Activated naive CD8-positive, alpha-beta T cell treated with anti-CD3 and anti-CD28 coated beads, Interleukin-2, amount 50 U/mL, for 16 hours (primary cell): ENCODE results near the gene MISFA.
"Not testable (repeated sequence)": the region's sequence is repeated elsewhere in the genome, so short reads cannot be mapped to it uniquely, and the experiment has no call there.

Experiments used
- DNase-seq: peaks from one replicate; pipeline ENCODE4 v3.0.0-alpha.2; 2020; ENCODE audit warnings: low read depth, low spot score

Gene MISFA

GRCh38 chr11:18599739-18600230, at the start of gene MISFA:
Gene MISFA (plus strand): TSS chr11:18599789. CDS start chr11:18599929, 140 bp downstream.
- no peak for DNase-seq

- DNase-seq, result no peak
Observed at GRCh38 chr11:18563090-18563730, 36.4 kb upstream of the MISFA start.

GRCh38 chr11:18564149-18564548, 35.4 kb upstream of the MISFA start:
- no peak for DNase-seq

DNA sequence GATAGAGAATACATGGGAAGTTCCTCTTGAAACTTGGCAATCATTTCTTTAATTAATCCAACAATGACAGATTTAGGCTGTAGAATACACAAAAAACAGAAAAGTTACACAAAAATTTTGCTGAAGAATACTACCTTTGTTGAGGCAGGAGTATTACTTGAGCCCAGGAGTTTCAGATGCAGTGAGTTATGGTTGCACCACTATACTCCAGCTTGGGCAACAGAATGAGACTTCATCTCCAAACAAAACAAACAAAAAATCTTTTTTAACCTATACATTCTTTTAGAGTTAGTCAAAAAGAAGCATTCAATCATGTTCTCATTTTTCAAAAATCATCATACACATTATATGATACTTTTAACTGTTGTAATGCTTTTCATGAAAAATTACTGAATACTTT, 33.2 kb upstream of the MISFA start:
- DNase-seq, result no peak

- no peak for DNase-seq
Observed at GRCh38 chr11:18567081-18567480, 32.5 kb upstream of the MISFA start.

DNA sequence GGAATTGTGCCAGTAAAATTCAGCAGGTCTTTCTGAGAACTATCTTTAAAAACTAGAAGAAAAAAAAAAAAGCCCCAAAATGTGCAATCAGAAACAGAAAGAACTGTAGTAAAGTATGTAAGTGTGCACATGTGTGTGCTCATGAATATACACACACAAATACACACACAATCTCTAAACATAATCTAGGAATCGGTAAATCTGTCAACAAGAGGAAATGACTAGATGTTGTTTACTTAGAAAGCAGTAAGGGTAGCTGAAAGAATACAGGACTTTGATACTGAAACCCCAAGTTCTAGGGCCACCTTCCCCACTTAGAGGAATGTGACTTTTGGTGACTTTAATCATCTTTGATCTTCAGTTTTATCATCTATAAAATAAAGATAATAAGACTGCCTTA, 24.2 kb upstream of the MISFA start:
- DNase-seq, result no peak

DNA sequence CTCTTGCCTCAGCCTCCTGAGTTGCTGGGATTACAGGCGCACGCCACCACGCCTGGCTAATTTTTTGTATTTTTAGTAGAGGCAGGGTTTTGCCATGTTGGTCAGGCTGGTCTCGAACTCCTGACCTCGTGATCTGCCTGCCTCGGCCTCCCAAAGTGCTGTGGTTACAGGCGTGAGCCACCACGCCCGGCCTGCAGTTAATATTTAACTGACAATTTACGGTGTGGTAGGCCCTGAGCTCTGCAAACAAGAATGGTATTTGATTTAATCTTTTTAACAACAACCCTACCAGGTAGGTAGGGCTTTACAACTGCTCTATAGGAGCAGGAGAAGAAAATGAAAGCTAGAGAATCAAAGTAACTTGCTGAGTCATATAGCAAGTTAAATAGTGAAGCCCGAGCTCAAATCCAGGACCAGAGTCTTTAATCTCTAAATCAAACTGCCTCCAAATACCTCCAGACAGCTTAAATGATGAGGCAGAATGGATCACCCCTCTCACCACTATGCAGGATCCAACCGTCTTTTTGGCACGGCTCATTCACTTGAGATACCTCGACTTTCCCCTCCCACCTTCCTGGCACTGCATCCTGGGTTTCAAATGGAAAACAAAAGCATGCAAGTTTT, 20.5 kb upstream of the MISFA start:
- DNase-seq, result no peak

GRCh38 chr11:18580113-18580766, 19.3 kb upstream of the MISFA start:
- DNase-seq, result no peak

DNA sequence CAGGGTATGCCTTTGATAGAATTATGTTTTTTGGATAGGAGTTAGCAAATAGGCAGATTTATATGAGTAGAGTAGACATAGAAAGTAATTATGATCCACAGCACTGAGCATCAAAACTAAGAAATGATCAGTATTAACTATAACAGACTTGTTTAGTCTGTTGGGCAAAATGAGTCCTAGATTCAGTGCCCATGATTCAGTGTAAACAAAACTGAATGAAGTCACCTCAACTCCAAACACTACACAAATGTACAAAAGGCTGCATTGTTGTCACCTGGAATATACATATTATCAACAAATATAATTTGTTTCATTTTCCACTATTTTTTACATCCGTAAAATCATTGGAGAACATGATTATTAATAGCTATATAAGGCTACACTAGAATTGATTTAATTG, 17.8 kb upstream of the MISFA start:
- no peak for DNase-seq

GRCh38 chr11:18588297-18589252, 11.0 kb upstream of the MISFA start, which contains the start of gene UEVLD:
Gene UEVLD (minus strand): TSS chr11:18588734. CDS start chr11:18588654, 80 bp downstream.
- DNase-seq, result peak; percentile 17

DNA sequence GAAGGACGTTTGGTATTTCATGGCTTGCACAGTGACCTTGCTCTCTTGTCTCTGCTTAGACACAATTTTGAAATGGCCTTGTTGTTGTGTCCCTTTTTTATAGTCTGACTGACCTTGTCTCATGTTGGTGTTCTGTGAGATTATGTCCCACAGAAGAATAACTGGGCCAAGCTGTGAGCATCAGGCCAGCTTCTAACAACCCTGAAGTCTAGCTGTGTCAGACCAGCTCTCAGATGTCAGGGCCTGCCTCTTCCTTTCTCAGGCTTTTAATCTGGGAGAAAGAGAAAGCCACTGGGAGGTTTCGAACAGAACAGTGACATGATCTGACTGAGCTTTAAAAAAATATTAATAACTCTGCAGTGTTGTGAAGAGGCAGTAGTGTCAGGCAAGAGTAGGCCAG, 9.0 kb upstream of the MISFA start:
- DNase-seq, result no peak

- DNase-seq, result not testable (repeated sequence)
Observed at GRCh38 chr11:18594088-18594487, 5.5 kb upstream of the MISFA start.

- DNase-seq, result no peak
Observed at GRCh38 chr11:18594999-18595749, 4.4 kb upstream of the MISFA start.

DNA sequence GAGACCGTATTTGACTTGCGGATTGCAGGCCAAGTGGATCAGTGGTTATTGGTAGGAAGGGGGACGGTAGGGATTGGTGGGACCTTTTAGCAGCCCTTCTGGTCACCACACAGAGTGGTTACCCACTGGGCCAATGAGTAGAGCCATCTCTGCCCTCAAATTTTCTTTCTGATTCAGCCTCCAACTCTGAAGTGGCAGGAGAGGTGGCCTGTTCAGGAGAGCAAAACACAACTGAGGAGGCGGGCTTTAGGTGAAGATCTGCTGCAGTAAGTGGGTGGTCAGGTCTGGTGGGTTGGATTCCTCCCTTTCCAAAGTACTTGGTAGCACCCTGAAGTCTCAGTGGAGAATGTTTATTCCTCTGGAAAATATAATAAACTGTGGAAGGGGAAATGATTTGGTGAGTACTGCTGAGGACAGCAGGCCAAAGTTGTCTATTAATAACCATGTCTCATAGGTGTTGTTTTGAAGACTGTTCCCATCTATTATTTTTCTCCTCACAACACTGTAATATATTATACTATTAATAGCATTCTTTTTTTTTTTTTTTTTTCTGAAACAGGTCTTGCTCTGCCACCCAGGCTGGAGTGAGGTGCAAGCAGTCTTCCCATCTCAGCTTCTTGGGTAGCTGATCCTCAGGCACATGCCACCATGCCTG, 1.5 kb downstream of the MISFA start:
- DNase-seq, result no peak

DNA sequence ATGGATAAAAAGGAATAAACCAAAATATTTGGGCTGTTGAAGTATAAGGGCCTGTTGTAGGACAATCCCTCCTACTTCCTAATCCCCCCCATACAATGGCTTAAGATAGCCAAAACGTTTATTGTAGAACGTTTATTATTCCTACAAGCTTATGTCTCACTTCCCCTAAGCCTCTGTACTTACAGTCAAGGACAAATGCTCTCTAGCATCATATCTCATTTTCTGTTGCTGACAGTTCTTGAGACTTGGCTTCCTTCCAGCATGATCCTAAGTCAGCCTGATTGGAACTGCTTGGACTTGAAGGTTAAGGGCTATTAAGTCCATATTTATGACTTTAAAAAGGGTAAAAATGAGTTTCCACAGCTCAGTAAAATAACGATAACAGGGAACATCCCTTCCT, 8.8 kb downstream of the MISFA start:
- no peak for DNase-seq

DNA sequence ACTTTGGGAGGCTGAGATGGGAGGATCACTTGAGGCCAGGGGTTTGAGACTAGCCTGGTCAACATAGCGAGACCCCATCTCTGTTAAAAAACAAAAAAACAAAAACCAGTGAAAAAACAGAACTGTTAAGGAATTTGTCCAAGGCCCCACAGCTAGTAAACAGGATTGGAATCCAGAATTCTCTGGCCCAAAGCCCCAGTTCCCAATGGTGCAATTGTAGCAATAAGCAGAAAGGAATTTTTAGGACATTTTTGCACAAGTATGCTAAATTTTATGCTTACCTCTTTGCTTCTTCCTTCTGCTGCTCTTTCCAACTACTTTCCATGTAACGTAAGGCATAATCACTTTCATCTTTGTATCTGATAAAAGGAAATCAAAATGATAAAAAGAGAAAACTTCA, 11.6 kb downstream of the MISFA start:
- no peak for DNase-seq

DNA sequence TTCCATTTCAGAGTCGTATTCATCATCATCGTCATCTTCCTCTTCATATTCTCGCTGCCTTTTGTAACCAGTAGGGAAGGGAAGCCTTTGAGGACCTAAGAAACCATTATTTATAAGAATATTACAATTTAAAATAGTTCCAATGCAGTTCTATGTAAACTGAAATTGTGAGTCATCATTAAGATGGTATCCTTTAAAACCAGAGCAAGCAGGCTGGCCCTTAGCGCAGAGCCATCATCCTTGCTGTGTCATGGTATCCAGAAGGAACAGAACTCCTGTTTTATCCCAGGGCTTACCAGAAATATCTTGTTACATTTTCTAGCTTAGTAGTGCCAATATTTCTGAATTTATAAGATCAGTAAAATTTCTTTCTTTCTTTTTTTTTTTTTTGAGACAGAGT, 12.8 kb downstream of the MISFA start:
- DNase-seq, result no peak

GRCh38 chr11:18614667-18615066, 15.1 kb downstream of the MISFA start:
- DNase-seq, result no peak

GRCh38 chr11:18615628-18616392, 16.2 kb downstream of the MISFA start:
- DNase-seq, result no peak
